ENCODE data around the gene SEMA4F.
"Not testable (repeated sequence)": the region's sequence is repeated elsewhere in the genome, so short reads cannot be mapped to it uniquely, and the experiment has no call there.

SEMA4F gene

GRCh38 chr2:74653985-74654882 lies at the start of gene SEMA4F:
Gene SEMA4F, plus strand, starts transcription at chr2:74654247. Its CDS starts 130 bp downstream, at chr2:74654377.
- DNase-seq = peak; percentile 94

GRCh38 chr2:74606927-74607326 lies 47.1 kb upstream of the SEMA4F start:
- DNase-seq = no peak

GRCh38 chr2:74617122-74617521 lies 36.9 kb upstream of the SEMA4F start:
- DNase-seq = no peak

- no peak for DNase-seq
Measured at GRCh38 chr2:74618410-74619083, 35.5 kb upstream of the SEMA4F start.

- no peak for DNase-seq
Measured at GRCh38 chr2:74619651-74620297, 34.3 kb upstream of the SEMA4F start.

GRCh38 chr2:74620671-74621070 lies 33.4 kb upstream of the SEMA4F start:
- DNase-seq = no peak

GRCh38 chr2:74625658-74626425 lies 28.2 kb upstream of the SEMA4F start:
- DNase-seq = no peak

- no peak for DNase-seq
Measured at GRCh38 chr2:74628538-74629105, 25.4 kb upstream of the SEMA4F start.

GRCh38 chr2:74630454-74630853 lies 23.6 kb upstream of the SEMA4F start:
- not testable (repeated sequence) for DNase-seq

- no peak for DNase-seq
Measured at GRCh38 chr2:74632209-74632938, 21.7 kb upstream of the SEMA4F start.

- no peak for DNase-seq
Measured at GRCh38 chr2:74632939-74633312, 21.1 kb upstream of the SEMA4F start.

- no peak for DNase-seq
Measured at GRCh38 chr2:74639550-74639949, 14.5 kb upstream of the SEMA4F start.

- DNase-seq = no peak
Measured at GRCh38 chr2:74645344-74645743, 8.7 kb upstream of the SEMA4F start.

GRCh38 chr2:74646201-74646600 lies 7.8 kb upstream of the SEMA4F start:
- DNase-seq = no peak

GRCh38 chr2:74646834-74647482 lies 7.1 kb upstream of the SEMA4F start:
- DNase-seq = no peak

GRCh38 chr2:74648009-74648443 lies 6.0 kb upstream of the SEMA4F start, which contains the start of gene M1AP:
Gene M1AP, minus strand, starts transcription at chr2:74648330. Its CDS starts 8,055 bp downstream, at chr2:74640275.
- DNase-seq = no peak

GRCh38 chr2:74653589-74653984 lies 460 bp upstream of the SEMA4F start:
- no peak for DNase-seq

- no peak for DNase-seq
Measured at GRCh38 chr2:74655579-74655978, 1.5 kb downstream of the SEMA4F start.

GRCh38 chr2:74658516-74658915 lies 4.5 kb downstream of the SEMA4F start:
- DNase-seq = no peak

GRCh38 chr2:74659462-74659861 lies 5.4 kb downstream of the SEMA4F start:
- DNase-seq = no peak

GRCh38 chr2:74668087-74668486 lies 14.0 kb downstream of the SEMA4F start:
- DNase-seq = no peak
